GM18868 (cell line): Measurements from ENCODE around the gene TERF2IP.

Experiments
- ATAC-seq: cut with Tn5 transposase; IDR thresholded peaks from one replicate; pipeline ENCODE4 v1.9.1; 2021; ENCODE audit warnings: mild to moderate bottlenecking, moderate library complexity; ENCODE audit not compliant: unreplicated experiment

Gene TERF2IP

GRCh38 chr16:75635036-75635435, 12.5 kb upstream of the TERF2IP start:
- no peak for ATAC-seq

DNA sequence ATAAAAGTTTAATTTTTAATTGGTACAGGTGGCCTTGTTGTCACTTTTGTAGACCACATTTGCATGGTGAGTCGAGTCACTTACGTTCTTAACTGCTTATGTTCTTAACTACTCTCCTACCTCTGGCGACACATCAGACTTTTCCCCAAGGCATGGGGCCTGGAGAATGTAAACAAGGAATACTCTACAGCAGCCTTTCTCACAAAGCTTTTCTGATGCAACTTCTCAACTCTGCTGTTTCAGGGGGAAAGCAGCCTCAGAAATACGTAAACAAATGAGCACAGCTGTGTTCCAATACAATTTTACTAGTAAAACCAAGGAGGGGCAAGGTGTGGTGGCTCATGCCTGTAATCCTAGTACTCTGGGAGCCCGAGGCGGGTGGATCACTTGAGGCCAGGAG, 7.0 kb upstream of the TERF2IP start:
- no peak for ATAC-seq

DNA sequence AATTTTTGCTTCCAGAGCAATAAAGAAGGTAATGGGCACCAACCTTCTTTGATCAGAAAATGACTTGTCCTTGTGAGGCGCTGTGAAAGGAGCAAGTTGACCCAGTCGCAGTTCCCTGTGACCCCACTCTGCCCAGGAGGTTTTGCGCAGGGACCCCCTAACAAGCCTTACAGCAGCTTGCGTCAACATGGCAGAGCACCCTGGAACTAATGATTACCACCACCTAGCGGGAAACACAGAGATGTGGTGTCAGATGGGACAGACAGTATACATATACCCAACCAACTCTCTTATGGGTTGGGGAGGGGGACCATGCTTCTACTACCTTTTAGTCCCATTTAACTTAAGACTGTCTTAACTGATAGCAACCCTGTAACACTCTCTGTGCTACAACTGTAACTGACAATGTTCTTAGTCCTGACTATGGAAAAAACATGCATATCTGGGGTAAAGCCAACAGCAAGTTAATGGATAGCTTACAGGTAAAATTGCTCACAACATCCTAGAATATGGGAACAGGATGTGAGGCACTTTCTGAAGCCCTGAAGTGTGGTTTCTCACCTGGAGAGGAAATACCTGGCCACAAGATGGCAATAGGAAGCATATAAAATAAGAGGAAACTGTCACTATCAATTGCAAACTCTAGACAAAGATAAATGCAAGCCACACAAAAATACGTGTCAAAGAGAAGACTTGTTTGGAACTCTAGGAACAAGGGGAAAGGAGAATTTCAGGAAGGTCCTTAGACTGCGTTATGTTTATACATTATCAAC, 3.1 kb upstream of the TERF2IP start:
- no peak for ATAC-seq

- ATAC-seq: peak; percentile 21
Measured at GRCh38 chr16:75647112-75647491, 471 bp upstream of the TERF2IP start.

- ATAC-seq: peak; percentile 30
Measured at GRCh38 chr16:75648265-75649076, 898 bp downstream of the TERF2IP start.

GRCh38 chr16:75653922-75654321, 6.3 kb downstream of the TERF2IP start:
- ATAC-seq: no peak

- no peak for ATAC-seq
Measured at GRCh38 chr16:75658175-75658574, 10.6 kb downstream of the TERF2IP start.

- no peak for ATAC-seq
Measured at GRCh38 chr16:75660321-75660720, 12.7 kb downstream of the TERF2IP start.

DNA sequence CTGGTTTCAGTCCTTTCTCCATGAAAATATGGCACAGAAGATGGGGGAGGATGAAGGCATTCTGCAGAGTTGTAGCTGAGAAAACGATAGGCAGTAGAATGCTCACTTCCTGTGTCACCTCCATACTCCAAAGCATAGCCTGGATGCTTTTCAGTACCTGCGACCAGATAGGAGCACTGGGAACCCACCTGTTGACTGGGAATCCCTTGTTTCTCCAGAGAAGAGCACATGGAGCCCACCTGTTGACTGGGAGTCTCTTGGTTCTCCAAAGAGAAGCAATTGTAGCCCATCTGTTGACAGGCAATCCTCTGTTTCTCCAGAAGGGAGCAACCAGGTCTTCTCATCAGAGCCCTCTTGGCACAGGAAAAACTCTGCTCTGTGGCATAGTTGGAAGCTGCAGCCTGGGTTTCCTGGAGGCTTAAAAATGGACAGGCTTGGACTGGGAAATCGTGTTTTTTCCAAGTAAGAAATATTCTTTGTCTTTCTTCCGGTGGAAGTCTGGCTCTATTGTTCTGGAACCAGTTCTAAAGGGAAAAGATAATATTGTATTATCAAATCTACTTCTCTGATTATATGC, 13.2 kb downstream of the TERF2IP start:
- no peak for ATAC-seq

- no peak for ATAC-seq
Measured at GRCh38 chr16:75667503-75667902, 19.9 kb downstream of the TERF2IP start.

DNA sequence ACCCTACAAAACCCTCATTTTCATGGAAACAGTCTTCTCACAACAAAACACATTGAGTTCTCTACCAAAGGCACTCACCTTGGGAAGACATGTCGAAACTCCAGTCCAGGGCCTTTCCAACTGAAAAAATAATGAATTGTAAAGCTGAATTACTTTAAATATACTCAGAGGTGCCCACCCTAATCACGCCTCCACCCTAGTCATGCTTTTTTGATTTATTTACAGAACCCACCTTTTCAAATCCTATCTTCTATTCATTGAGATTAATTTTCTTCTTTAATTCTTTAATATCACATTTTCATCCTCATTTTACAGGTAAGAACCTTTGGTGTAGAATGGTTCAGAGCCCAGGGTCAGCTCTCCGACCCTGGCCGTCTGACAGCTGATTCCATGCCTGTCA, 29.3 kb downstream of the TERF2IP start, which contains the start of gene CPHXL2:
Gene CPHXL2 (minus strand): TSS at position 101 of the 400 bp plus-strand sequence. CDS start 10 bp downstream, at position 91.
- ATAC-seq: no peak

- ATAC-seq: no peak
Measured at GRCh38 chr16:75679366-75679765, 31.8 kb downstream of the TERF2IP start.

- ATAC-seq: no peak
Measured at GRCh38 chr16:75682308-75682707, 34.7 kb downstream of the TERF2IP start.

DNA sequence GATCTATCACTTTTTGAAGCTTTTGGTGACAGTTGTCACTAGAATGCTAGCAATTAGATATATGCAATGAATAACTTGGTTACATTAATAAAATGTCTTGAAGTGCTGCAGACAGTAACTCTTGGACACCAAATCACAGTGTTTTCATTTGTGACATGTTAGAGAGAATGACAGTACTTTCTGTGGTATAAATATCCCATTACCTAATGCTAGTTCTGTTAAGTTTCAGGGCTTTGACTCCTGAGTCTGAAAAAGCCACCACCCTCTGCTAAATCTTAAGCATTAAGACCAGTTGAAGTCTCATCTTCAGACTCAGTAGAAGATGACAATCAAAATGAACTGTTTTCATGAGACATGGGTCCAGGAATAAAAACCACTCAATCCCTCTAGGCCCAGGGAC, 39.8 kb downstream of the TERF2IP start:
- ATAC-seq: peak; percentile 76

GRCh38 chr16:75695708-75696107, 48.1 kb downstream of the TERF2IP start:
- no peak for ATAC-seq

GRCh38 chr16:75697571-75697970, 50.0 kb downstream of the TERF2IP start:
- ATAC-seq: no peak

- no peak for ATAC-seq
Measured at GRCh38 chr16:75701361-75701760, 53.8 kb downstream of the TERF2IP start, which contains the start of gene DUXB. Gene DUXB (minus strand): TSS chr16:75701461. CDS start chr16:75701418, 43 bp downstream.

GRCh38 chr16:75702242-75702641, 54.7 kb downstream of the TERF2IP start:
- ATAC-seq: no peak

DNA sequence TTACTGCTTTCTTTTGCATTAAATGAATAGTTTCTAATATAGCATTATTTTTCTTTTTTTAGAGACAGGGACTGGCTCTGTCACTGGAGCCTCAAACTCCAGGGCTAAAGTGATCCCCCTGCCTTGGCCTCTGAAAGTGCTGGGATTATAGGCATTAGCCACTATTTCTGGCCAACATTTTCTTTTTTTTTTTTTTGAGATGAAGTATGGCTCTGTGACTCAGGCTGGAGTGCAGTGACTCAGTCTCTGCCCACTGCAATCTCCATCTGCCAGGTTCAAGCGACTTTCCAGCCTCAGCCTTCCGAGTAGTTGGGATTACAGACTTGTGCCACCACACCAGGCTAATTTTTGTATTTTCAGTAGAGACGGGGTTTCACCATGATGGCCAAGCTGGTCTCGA, 55.7 kb downstream of the TERF2IP start:
- ATAC-seq: no peak
